Duodenal mucosa (tissue), 2 donors: Measurements from ENCODE around the gene ACTL8.

Experiments
- H3K27ac ChIP-seq: one replicate; pipeline ENCODE4 v1.7.0; 2013; ENCODE audit warnings: low read depth, low read length
- H3K27me3 ChIP-seq, 2 donors: one replicate each; pipeline ENCODE4 v1.7.0; 2013; ENCODE audit warnings: low read length in 2 of 2, control low read depth in 1 of 2; ENCODE audit not compliant: insufficient read depth in 2 of 2, control insufficient read depth in 1 of 2
- H3K36me3 ChIP-seq, 2 donors: one replicate each; pipeline ENCODE4 v1.7.0; 2013; ENCODE audit warnings: low read length in 2 of 2, control low read depth in 1 of 2; ENCODE audit not compliant: insufficient read depth in 2 of 2, control insufficient read depth in 1 of 2
- H3K4me1 ChIP-seq, 2 donors: one replicate each; pipeline ENCODE4 v1.7.0; 2013; ENCODE audit warnings: low read length in 2 of 2, control low read depth in 1 of 2; ENCODE audit not compliant: insufficient read depth in 2 of 2, control insufficient read depth in 1 of 2
- H3K4me3 ChIP-seq, 2 donors: one replicate each; pipeline ENCODE4 v1.7.0; 2013; ENCODE audit warnings: low read length in 2 of 2, low read depth in 1 of 2
- H3K9ac ChIP-seq, 2 donors: one replicate each; pipeline ENCODE4 v1.7.0; 2013; ENCODE audit warnings: low read length in 2 of 2, low read depth in 1 of 2
- H3K9me3 ChIP-seq, 2 donors: one replicate each; pipeline ENCODE4 v1.7.0; 2013; ENCODE audit warnings: low read length in 2 of 2, control low read depth in 1 of 2; ENCODE audit not compliant: control insufficient read depth in 1 of 2

The ACTL8 gene

DNA sequence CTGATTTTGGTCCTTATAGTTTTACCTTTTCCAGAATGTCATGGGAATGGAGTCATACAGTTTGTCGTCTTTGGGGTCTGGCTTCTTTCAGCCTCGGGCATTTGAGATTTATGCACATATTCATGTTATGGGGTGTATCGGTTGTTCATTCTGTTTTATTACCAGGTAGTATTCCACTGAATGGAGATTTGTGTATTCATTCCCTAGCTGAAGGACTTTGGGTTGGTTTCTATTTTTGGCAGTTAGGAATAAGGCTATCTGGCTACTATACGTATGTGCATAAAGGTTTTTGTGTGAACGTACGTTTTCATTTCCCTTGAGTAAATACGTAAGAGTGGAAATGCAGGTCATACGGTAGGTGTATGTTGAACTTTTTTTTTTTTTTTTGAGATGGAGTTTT, 65.1 kb downstream of the ACTL8 start:
- Histone ChIP-seq H3K9ac (no peak overlapping the region), H3K27me3 (no peaks in the 10 kb centered on the region), H3K4me3 (no peak overlapping the region), H3K4me1 (peaks cover 0 to 5% of the 10 kb centered on the region in 2 donors), H3K27ac (no peak overlapping the region), H3K9me3 (no peaks in the 10 kb centered on the region), H3K36me3 (no peaks in the 10 kb centered on the region)

GRCh38 chr1:17822741-17823426, 67.8 kb downstream of the ACTL8 start:
- no peak overlapping the region for H3K4me3 ChIP-seq
- H3K4me1 ChIP-seq = no peaks in the 10 kb centered on the region
- peaks cover 3 to 5% of the 10 kb centered on the region in 2 donors for H3K27me3 ChIP-seq
- no peaks in the 10 kb centered on the region for H3K9me3 ChIP-seq
- no peak overlapping the region for H3K27ac ChIP-seq
- no peak overlapping the region for H3K9ac ChIP-seq
- no peaks in the 10 kb centered on the region for H3K36me3 ChIP-seq

DNA sequence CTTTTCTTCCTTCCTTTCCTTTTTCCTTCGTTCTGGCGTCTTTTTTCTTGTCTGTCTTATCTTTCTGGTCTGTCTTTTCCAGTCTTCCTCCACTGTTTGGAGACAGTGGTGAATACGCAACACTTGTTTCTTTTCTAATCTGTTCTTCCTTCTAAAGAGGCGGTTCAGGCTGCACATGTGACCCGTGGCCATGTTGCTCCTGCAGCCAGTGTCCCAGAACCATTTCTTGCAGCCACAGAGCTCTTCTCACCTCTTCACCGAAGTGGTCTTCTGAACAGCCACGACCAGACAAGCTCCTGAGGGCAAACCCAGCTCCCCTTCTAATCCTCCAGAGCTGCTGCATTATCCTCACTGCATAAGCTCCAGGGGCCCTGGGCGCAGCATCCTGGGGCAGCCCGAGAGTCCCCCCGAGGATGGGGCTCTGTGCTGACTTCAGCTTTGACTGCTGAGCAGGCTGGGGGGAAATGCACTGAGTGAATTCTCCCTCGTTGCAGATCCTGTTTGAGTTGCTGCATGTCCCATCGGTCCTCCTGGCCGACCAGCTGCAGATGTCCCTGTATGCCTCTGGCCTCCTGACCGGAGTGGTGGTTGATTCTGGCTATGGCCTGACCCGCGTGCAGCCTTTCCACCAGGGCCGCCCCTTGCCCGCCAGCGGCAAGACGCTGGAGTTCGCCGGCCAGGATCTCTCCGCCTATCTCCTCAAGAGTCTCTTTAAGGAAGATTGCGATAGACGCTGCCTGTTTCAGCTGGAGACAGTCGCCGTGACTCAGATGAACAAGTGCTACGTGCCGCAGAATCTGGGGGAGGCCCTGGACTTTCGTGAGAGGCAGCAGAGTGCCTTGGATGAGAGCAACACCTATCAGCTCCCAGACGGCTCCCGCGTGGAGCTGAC, 70.4 kb downstream of the ACTL8 start:
- no peaks in the 10 kb centered on the region for H3K9me3 ChIP-seq
- H3K27ac ChIP-seq = no peak overlapping the region
- no peak overlapping the region for H3K4me3 ChIP-seq
- peaks cover 3 to 11% of the 10 kb centered on the region in 2 donors for H3K27me3 ChIP-seq
- H3K9ac ChIP-seq = no peak overlapping the region
- no peaks in the 10 kb centered on the region for H3K36me3 ChIP-seq
- H3K4me1 ChIP-seq = no peaks in the 10 kb centered on the region

GRCh38 chr1:17826165-17826488, 71.0 kb downstream of the ACTL8 start:
- Histone ChIP-seq H3K27ac (no peak overlapping the region), H3K36me3 (no peaks in the 10 kb centered on the region), H3K27me3 (peaks cover 6 to 11% of the 10 kb centered on the region in 2 donors), H3K4me1 (no peaks in the 10 kb centered on the region), H3K4me3 (no peak overlapping the region), H3K9me3 (no peaks in the 10 kb centered on the region), H3K9ac (no peak overlapping the region)

- Histone ChIP-seq H3K9ac (no peak overlapping the region), H3K4me1 (no peaks in the 10 kb centered on the region), H3K27me3 (peaks cover 7 to 14% of the 10 kb centered on the region in 2 donors), H3K36me3 (no peaks in the 10 kb centered on the region), H3K4me3 (no peak overlapping the region), H3K27ac (no peak overlapping the region), H3K9me3 (no peaks in the 10 kb centered on the region)
These were observed 73.9 kb downstream of the ACTL8 start for GRCh38 chr1:17828991-17829390.

DNA sequence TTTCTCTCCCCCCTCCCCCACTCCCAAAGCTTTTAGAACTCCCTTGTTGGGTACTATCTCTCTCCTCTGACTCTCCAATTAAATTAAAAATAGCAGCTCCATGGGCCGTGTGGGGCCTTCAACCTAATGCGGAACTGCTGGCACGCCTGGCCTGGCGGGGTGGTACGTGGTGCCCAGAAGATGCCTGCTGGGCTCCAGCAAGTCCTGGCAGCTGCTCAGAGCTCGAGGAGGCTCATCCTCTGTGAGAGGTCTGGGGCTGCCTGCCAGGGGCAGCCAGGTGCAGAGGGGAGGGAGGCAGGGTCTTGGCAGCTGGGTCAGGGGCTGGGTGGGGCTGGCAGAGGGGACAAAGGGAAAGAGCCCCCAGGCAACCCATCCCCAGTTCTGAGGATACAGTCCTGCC, 74.4 kb downstream of the ACTL8 start:
- Histone ChIP-seq H3K36me3 (no peaks in the 10 kb centered on the region), H3K4me1 (no peaks in the 10 kb centered on the region), H3K27me3 (peaks cover 7 to 14% of the 10 kb centered on the region in 2 donors), H3K4me3 (no peak overlapping the region), H3K27ac (no peak overlapping the region), H3K9me3 (no peaks in the 10 kb centered on the region), H3K9ac (no peak overlapping the region)

DNA sequence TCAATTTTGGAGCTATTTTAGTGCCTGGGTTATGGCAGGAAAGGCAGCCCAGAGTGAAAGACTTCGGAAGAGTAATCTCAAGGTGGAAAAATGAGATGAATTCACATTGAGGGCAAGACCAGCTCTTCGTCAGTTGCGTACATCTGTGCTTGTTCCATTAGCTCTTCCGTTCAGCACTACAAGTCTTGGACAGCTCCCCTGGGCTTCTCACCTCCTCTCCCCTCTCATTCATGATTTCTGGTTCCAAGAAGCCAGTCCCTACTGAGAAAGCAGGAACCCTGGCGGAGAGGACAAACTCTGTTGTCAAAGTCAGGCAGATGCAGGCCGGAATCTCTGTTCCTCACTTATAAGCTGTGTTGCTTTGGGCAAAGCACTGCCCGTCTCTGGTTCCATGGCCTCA, 76.5 kb downstream of the ACTL8 start:
- no peak overlapping the region for H3K9ac ChIP-seq
- no peaks in the 10 kb centered on the region for H3K4me1 ChIP-seq
- H3K27me3 ChIP-seq = peaks cover 7 to 9% of the 10 kb centered on the region in 2 donors
- H3K4me3 ChIP-seq = no peak overlapping the region
- no peaks in the 10 kb centered on the region for H3K9me3 ChIP-seq
- H3K27ac ChIP-seq = no peak overlapping the region
- H3K36me3 ChIP-seq = no peaks in the 10 kb centered on the region

DNA sequence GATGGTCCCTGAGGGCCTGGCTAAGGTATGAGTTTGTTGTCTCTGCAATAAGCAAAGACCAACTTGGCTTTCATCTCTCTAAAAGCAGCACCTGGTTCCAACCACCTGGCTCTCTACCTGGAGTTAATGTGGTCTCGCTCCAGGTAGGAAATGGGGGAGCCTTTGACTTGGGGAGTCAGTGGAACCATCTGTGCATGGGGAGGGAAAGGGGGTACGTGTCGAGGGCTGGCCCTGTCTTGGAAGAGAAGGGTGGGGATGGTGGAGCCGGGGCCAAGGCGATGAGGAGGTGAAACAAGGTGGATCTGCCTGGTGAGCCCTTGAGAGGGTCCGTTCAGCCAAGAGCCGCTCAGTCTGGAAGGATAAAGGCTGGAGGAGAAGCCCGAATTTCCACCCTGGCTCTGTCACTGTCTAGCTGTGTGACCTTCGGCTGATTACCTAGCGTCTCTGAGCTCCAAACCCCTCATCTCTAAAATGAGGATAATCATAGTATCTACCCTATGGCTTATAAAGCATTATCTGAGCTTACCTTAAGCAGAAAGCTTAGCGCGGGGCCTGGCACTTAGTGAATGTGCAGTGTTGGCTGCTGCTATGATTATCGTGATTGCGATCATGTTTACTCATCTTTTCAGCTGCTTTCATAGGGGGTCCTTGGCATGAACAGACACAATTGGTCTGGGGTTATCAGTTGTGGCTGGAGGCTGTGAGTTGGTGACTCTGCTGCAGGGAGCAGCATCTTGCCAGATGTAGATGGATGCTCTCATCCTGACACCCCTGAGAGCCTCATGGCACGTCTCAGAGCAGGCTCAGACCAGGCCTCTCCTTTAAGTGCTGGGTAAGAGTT, 78.7 kb downstream of the ACTL8 start:
- H3K9ac ChIP-seq = no peak overlapping the region
- no peaks in the 10 kb centered on the region for H3K36me3 ChIP-seq
- H3K9me3 ChIP-seq = no peaks in the 10 kb centered on the region
- H3K4me3 ChIP-seq = no peak overlapping the region
- H3K27ac ChIP-seq = no peak overlapping the region
- H3K4me1 ChIP-seq = no peaks in the 10 kb centered on the region
- H3K27me3 ChIP-seq = peaks cover 4 to 9% of the 10 kb centered on the region in 2 donors

- H3K27me3 ChIP-seq = peaks cover 4 to 9% of the 10 kb centered on the region in 2 donors
- no peak overlapping the region for H3K4me3 ChIP-seq
- H3K4me1 ChIP-seq = no peaks in the 10 kb centered on the region
- no peak overlapping the region for H3K27ac ChIP-seq
- no peaks in the 10 kb centered on the region for H3K9me3 ChIP-seq
- no peaks in the 10 kb centered on the region for H3K36me3 ChIP-seq
- no peak overlapping the region for H3K9ac ChIP-seq
These were observed 79.5 kb downstream of the ACTL8 start for GRCh38 chr1:17834561-17835100.
